NB4 (cell line): ENCODE measurements around the gene NKD1.

Experiments used
- DNase-seq: peaks from one replicate; pipeline ENCODE4 v3.0.0; 2010; ENCODE audit warnings: low read depth
- H3K4me3 ChIP-seq: one replicate; pipeline ENCODE4 v1.5.1; 2011; ENCODE audit warnings: mild to moderate bottlenecking, low read depth, low read length, moderate library complexity
- CTCF ChIP-seq: IDR thresholded peaks from one replicate; pipeline ENCODE4 v1.5.1; 2012; ENCODE audit warnings: low read depth, low read length
- MYC ChIP-seq: IDR thresholded peaks from 2 replicates; pipeline ENCODE4 v1.6.1; 2011; ENCODE audit warnings: low read depth, low read length
- POLR2A ChIP-seq: IDR thresholded peaks from 2 replicates; pipeline ENCODE4 v1.6.1; 2011; ENCODE audit warnings: mild to moderate bottlenecking; ENCODE audit not compliant: insufficient read length; ENCODE audit errors: extremely low read depth
- TF ChIP-seq, protein P1 (sequence below): IDR thresholded peaks from 2 replicates; pipeline ENCODE4 v1.6.1; 2011; ENCODE audit warnings: low read depth, low read length

The NKD1 gene

DNA sequence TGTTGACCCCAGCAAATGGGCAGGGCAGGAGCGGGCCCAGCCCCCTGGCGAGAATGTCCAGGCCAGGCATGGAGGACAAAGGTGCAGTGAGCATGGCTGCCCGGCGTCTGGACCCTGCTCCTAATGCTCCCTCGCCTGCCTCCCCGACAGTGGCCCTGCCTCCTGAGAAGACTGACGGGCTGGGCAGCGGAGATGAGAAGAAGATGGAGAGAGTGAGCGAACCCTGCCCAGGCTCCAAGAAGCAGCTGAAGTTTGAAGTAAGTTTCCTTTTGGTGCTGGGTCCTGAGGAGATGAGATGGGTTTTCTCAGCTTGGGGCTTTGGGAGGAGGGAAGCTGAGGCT, 73.2 kb downstream of the NKD1 start:
- no peak for DNase-seq
- no peak overlapping the region for H3K4me3 ChIP-seq
- no peak for TF ChIP-seq CTCF
- no peak for TF ChIP-seq MYC
- TF ChIP-seq, protein P1, sequence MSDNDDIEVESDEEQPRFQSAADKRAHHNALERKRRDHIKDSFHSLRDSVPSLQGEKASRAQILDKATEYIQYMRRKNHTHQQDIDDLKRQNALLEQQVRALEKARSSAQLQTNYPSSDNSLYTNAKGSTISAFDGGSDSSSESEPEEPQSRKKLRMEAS: no peak
- no peak for TF ChIP-seq POLR2A

- TF ChIP-seq POLR2A (no peak), CTCF (no peak), MYC (no peak)
- TF ChIP-seq, protein P1: no peak
- no peak for DNase-seq
- H3K4me3 ChIP-seq: no peak overlapping the region
These were observed 73.8 kb downstream of the NKD1 start for GRCh38 chr16:50622029-50622428.

GRCh38 chr16:50622643-50623369, 74.6 kb downstream of the NKD1 start:
- no peak for DNase-seq
- TF ChIP-seq, protein P1: no peak
- no peak for TF ChIP-seq POLR2A
- TF ChIP-seq MYC: no peak
- TF ChIP-seq CTCF: no peak
- no peak overlapping the region for H3K4me3 ChIP-seq

DNA sequence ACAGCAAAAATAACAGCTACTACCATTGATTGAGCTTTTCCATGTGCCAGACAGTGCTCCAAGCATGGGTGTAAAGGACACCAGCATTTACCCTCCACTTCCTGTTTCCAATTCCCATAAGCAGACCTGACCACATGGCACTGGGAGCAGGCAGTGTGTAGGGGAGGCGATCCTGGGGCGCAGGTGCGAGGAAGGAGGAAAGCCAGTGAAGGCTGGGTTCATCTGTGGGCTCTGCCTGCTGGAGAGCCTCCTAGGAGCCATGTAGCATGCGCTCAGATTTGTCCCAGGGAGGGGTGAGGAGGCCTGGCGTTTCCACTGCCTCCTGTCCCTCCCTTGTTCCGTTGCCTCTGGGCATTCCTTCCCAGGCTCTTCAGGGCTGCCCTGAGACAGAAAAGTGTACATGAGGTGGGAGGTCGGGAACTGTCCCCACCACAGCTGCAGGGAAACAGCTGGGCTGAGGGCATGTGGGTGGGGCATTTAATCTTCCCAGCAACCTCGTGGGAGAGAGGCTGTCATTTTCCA, 76.3 kb downstream of the NKD1 start:
- no peak overlapping the region for H3K4me3 ChIP-seq
- no peak for TF ChIP-seq MYC
- TF ChIP-seq, protein P1: no peak
- DNase-seq: peak; percentile 26

DNA sequence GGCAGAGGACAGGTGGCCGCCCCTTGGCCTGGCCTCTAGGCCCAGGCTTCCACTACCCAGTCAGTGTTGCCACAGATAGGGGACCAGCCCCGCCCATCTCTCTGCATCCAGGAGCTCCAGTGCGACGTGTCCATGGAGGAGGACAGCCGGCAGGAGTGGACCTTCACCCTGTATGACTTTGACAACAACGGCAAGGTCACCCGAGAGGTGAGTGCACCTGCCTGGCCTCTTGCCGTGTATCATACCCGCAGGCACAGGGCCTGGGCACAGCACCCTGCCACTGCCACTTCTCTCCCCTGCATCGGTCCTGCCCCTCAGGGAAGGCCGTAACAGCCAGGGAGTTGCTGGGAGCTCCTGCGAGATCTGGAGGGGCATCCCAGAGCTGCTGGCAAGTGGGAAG, 77.2 kb downstream of the NKD1 start:
- H3K4me3 ChIP-seq: no peak overlapping the region

More for the DNA sequence above, 77.2 kb downstream of the NKD1 start:
- DNase-seq: no peak
- TF ChIP-seq, protein P1: no peak
- no peak for TF ChIP-seq POLR2A
- no peak for TF ChIP-seq CTCF
- TF ChIP-seq MYC: no peak
